ENCODE results near the gene PDK2.
"Not testable (repeated sequence)": the region's sequence is repeated elsewhere in the genome, so short reads cannot be mapped to it uniquely, and the experiment has no call there.

GRCh38 chr17:50061713-50062045 is 33.5 kb upstream of the PDK2 start:
- not testable (repeated sequence) for TF ChIP-seq CTCF, EZH2, EZH2phosphoT487 (IDR thresholded peaks at IDR 0.05)

Measured in neural progenitor cell (in vitro differentiated cells).